ENCODE measurements around the gene CCDC83. TPM values are rescaled to one million over a fixed set of nuclear protein-coding genes. Genes with fewer than 3 reads are reported as not detected.
"Not testable (repeated sequence)": the region's sequence is repeated elsewhere in the genome, so short reads cannot be mapped to it uniquely, and the experiment has no call there.

The CCDC83 gene
- total and polyA plus RNA-seq, 2 experiments from 2014 or later: not detected

DNA sequence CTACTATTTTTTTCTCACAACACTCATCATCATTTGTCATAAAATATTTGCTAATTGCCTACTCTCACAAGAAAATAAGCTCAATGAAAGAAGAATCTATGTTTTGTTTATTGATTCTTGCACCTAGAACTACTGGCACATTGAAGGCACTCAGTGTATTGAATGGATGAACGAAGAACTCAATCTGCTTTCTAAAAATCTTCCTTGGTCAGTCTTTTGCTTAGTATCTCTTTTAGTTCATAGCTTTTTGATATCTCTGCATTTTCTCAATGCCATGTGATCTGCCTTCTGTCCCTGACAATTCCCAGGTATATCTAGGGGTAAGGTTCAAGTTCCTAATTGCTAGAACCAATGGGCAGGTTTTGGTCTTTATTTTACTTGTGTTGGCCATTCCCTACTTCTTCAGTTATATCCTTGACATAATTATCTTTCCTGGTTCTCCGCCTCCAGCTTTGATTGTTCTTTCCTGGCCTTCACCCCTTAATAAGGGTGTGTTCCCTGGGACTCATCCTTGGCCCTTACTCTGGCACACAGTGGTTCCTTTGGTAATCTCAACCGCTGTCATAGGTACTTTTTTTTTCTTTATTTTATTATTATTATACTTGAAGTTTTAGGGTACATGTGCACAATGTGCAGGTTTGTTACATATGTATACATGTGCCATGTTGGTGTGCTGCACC lies 96.4 kb downstream of the CCDC83 start:
- WGBS, 2 experiments (ENCODE audit: low coverage in 1 of 2, low lambda C conversion rate in 2 of 2, missing lambda C conversion rate in 2 of 2): 97% methylated on average over 3 of the region's 3 CpGs
- Histone ChIP-seq H3F3A (ENCODE audit: insufficient read depth) (peaks cover 91% of the 10 kb centered on the region), H3K36me3 (ENCODE audit: low read depth) (peaks cover 15% of the 10 kb centered on the region), H2AFZ (no peak overlapping the region), H3K4me1 (ENCODE audit: insufficient read depth) (peaks cover 62% of the 10 kb centered on the region), H3K9me3 (ENCODE audit: low read depth) (no peaks in the 10 kb centered on the region), H4K20me1 (ENCODE audit: insufficient read depth) (no peaks in the 10 kb centered on the region), H3K9me2 (ENCODE audit: insufficient read depth) (no peaks in the 10 kb centered on the region), H3K79me2 (ENCODE audit: insufficient read depth) (peaks cover 15% of the 10 kb centered on the region), H3K4me3 (no peak overlapping the region), H3K4me2 (ENCODE audit: unreplicated experiment) (no peak overlapping the region), H3K27ac (no peak overlapping the region), H3K9ac (no peak overlapping the region), H3K27me3 (replicated peaks; ENCODE audit: insufficient read depth) (no peaks in the 10 kb centered on the region)
- TF ChIP-seq EZH2phosphoT487 (IDR thresholded peaks at IDR 0.05; ENCODE audit: insufficient read depth, low read depth) (no peak), EZH2 (IDR thresholded peaks at IDR 0.05; ENCODE audit: insufficient read depth, poor library complexity, severe bottlenecking) (no peak)
- in situ Hi-C loops (cut with MboI): loop anchor here (25.0 kb wide), 1 partner anchor 264 kb away; the partner anchor contains the start of gene CCDC89
- DNase-seq: no peak

DNA sequence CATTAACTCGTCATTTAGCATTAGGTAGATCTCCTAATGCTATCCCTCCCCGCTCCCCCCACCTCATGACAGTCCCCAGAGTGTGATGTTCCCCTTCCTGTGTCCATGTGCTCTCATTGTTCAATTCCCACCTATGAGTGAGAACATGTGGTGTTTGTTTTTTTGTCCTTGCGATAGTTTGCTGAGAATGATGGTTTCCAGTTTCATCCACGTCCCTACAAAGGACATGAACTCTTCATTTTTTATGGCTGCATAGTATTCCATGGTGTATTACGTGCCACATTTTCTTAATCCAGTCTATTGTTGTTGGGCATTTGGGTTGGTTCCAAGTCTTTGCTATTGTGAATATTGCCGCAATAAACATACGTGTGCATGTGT lies 96.9 kb downstream of the CCDC83 start:
- not testable (repeated sequence) for H2AFZ ChIP-seq; H3K9ac ChIP-seq; DNase-seq; H3K27ac ChIP-seq; H3K9me2 ChIP-seq (ENCODE audit: insufficient read depth); H3K27me3 ChIP-seq (replicated peaks; ENCODE audit: insufficient read depth); H3K9me3 ChIP-seq (ENCODE audit: low read depth); H3K4me2 ChIP-seq (ENCODE audit: unreplicated experiment); H4K20me1 ChIP-seq (ENCODE audit: insufficient read depth); H3K4me3 ChIP-seq
- peaks cover 20% of the 10 kb centered on the region for H3K36me3 ChIP-seq (ENCODE audit: low read depth)
- peaks cover 60% of the 10 kb centered on the region for H3K4me1 ChIP-seq (ENCODE audit: insufficient read depth)
- H3F3A ChIP-seq (ENCODE audit: insufficient read depth): peaks cover 91% of the 10 kb centered on the region
- 96 to 98% methylated on average over 7 of the region's 7 CpGs for WGBS, 2 experiments (ENCODE audit: low coverage in 1 of 2, low lambda C conversion rate in 2 of 2, missing lambda C conversion rate in 2 of 2)
- in situ Hi-C loops (cut with MboI): loop anchor here (25.0 kb wide), 1 partner anchor 265 kb away; the partner anchor contains the start of gene CCDC89
- H3K79me2 ChIP-seq (ENCODE audit: insufficient read depth): peaks cover 20% of the 10 kb centered on the region

DNA sequence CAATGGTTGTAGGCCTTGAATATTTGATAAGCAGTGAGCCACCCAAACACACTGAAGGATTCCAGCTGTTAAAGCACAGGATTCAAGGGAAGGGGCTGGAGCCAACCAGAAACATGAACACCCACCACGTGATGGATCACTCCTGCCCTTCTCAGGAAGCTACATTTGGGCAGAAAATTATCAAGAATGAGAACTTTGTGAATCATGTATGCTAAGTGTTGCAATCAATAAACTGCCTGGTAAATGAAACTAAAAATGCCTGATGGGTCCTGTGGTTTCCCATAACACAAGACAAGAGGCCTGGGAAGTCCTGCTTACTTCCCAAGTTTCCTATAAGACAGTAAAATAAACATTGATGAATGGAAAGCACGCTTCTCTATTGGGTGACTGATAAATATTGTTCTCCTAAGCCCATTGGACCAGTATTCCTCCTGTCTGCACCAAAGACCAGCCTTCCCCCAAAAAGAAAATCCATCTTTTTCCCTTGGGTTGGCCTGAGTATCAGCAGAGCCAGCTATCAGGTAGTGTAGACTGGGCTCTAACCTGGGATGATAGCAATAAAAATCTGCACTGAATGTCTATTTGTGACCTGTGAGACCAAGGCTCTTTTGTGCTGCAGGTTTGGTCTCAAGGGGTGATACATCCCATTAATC lies 98.4 kb downstream of the CCDC83 start:
- Histone ChIP-seq H3K4me2 (ENCODE audit: unreplicated experiment) (no peak overlapping the region), H4K20me1 (ENCODE audit: insufficient read depth) (no peaks in the 10 kb centered on the region), H3K79me2 (ENCODE audit: insufficient read depth) (peaks cover 35% of the 10 kb centered on the region), H3K27me3 (replicated peaks; ENCODE audit: insufficient read depth) (no peaks in the 10 kb centered on the region), H3K27ac (peak overlapping the region; percentile 54), H2AFZ (no peak overlapping the region), H3K4me1 (ENCODE audit: insufficient read depth) (peaks cover 44% of the 10 kb centered on the region), H3K9me2 (ENCODE audit: insufficient read depth) (no peaks in the 10 kb centered on the region), H3K4me3 (no peak overlapping the region), H3K9ac (no peak overlapping the region), H3F3A (ENCODE audit: insufficient read depth) (peaks cover 94% of the 10 kb centered on the region), H3K9me3 (ENCODE audit: low read depth) (no peaks in the 10 kb centered on the region), H3K36me3 (ENCODE audit: low read depth) (peaks cover 36% of the 10 kb centered on the region)
- 45 to 55% methylated on average over 2 of the region's 2 CpGs for WGBS, 2 experiments (ENCODE audit: low coverage in 1 of 2, low lambda C conversion rate in 2 of 2, missing lambda C conversion rate in 2 of 2)
- DNase-seq: peak; percentile 76
- in situ Hi-C loops (cut with MboI): loop anchor here (25.0 kb wide), 1 partner anchor 266 kb away; the partner anchor contains the start of gene CCDC89
- no peak for TF ChIP-seq EZH2 (IDR thresholded peaks at IDR 0.05; ENCODE audit: insufficient read depth, poor library complexity, severe bottlenecking)

DNA sequence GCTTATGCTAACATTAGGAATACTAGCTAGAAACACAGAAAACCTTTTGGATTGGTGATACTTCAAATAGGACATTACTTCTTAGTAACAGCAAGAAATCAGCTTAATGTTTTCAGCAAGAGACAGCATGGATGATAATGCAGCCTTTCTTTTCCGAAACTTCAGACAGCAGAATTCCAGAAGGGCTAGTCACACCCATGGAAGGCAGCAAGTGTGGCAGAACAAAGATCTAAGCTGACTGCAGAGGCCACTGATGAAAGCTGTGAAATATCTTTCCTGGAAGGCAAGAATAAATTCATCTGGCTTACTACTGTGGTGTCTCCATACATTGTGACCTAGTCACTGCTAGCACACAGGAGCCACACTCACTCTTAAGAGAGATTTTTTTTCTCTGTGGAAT lies 100.3 kb downstream of the CCDC83 start:
- Histone ChIP-seq H3K27me3 (replicated peaks; ENCODE audit: insufficient read depth) (no peaks in the 10 kb centered on the region), H3K27ac (peak overlapping the region; percentile 64), H3K36me3 (ENCODE audit: low read depth) (peaks cover 50% of the 10 kb centered on the region), H4K20me1 (ENCODE audit: insufficient read depth) (no peaks in the 10 kb centered on the region), H3K4me1 (ENCODE audit: insufficient read depth) (peaks cover 38% of the 10 kb centered on the region), H3K79me2 (ENCODE audit: insufficient read depth) (peaks cover 54% of the 10 kb centered on the region), H3K9me2 (ENCODE audit: insufficient read depth) (no peaks in the 10 kb centered on the region), H3F3A (ENCODE audit: insufficient read depth) (peaks cover 85% of the 10 kb centered on the region), H3K4me2 (ENCODE audit: unreplicated experiment) (peak overlapping the region; percentile 55), H3K9ac (peak overlapping the region; percentile 23), H3K9me3 (ENCODE audit: low read depth) (no peaks in the 10 kb centered on the region), H2AFZ (no peak overlapping the region), H3K4me3 (no peak overlapping the region)
- 16 to 39% methylated on average over 1 of the region's 1 CpG for WGBS, 2 experiments (ENCODE audit: low coverage in 1 of 2, low lambda C conversion rate in 2 of 2, missing lambda C conversion rate in 2 of 2)
- in situ Hi-C loops (cut with MboI): loop anchor here (25.0 kb wide), 1 partner anchor 268 kb away; the partner anchor contains the start of gene CCDC89
- peak; percentile 84 for DNase-seq
- TF ChIP-seq EZH2 (IDR thresholded peaks at IDR 0.05; ENCODE audit: insufficient read depth, poor library complexity, severe bottlenecking) (no peak), EZH2phosphoT487 (IDR thresholded peaks at IDR 0.05; ENCODE audit: insufficient read depth, low read depth) (no peak)

All from GM23248 (cell line).